PC-9 (cell line): ENCODE data around the gene TAS1R1.

Source experiments
- CTCF ChIP-seq: fragments of 200-600 bp; sonication (generic); conservative IDR thresholded peaks from 2 replicates; pipeline ENCODE4 v1.6.1; 2017; ENCODE audit warnings: mixed run types, antibody characterized with exemption, mild to moderate bottlenecking, moderate library complexity
- EZH2 ChIP-seq: fragments of 200-600 bp; sonication (generic); IDR thresholded peaks from 2 replicates; pipeline ENCODE4 v1.8.0; 2017; ENCODE audit warnings: antibody characterized with exemption, low read depth

GRCh38 chr1:6538956-6539355 is 16.2 kb upstream of the TAS1R1 start:
- TF ChIP-seq CTCF (no peak), EZH2 (no peak)
